ENCODE results near the gene CCDC14.

CCDC14 gene

DNA sequence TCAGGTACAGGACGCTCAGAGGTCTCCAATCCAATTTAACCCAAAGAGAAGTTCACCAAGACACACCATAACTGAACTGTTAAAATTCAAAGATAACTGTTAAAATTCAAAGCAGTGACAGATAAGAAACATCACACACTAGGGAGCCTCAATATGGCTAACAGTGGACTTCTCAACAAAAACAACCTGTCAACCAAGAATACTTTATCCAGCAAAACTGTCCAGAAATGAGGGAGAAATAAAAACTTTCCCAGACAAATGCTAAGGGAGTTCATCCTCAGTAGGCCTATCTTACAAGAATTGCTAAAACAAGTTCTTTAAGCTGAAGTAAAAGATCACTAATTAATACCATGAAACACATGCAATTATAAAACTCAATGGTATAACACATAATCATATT, 40.6 kb downstream of the CCDC14 start:
- Histone ChIP-seq H3K4me3 (ENCODE audit: low read length) (no peak overlapping the region), H3K4me1 (ENCODE audit: control insufficient read depth, low read length) (no peaks in the 10 kb centered on the region), H3K9me3 (ENCODE audit: control insufficient read depth, insufficient read depth, low read length) (peaks cover 4% of the 10 kb centered on the region; the same call in 1 of the 2 replicates), H3F3A (ENCODE audit: control insufficient read depth, insufficient read depth) (no peaks in the 10 kb centered on the region), H4K20me1 (ENCODE audit: control insufficient read depth, insufficient read depth, low read depth, low read length) (no peaks in the 10 kb centered on the region), H3K9me2 (replicated peaks; ENCODE audit: control insufficient read depth, low read length) (no peaks in the 10 kb centered on the region), H3K27me3 (ENCODE audit: control insufficient read depth, low read length) (no peaks in the 10 kb centered on the region), H3K79me2 (ENCODE audit: control insufficient read depth, low read length) (no peaks in the 10 kb centered on the region), H3K36me3 (ENCODE audit: control insufficient read depth, low read length) (peaks cover 39% of the 10 kb centered on the region), H3K27ac (ENCODE audit: low read depth, low read length) (no peak overlapping the region), H3K4me2 (ENCODE audit: low read length) (no peak overlapping the region)
- TF ChIP-seq, protein P1, sequence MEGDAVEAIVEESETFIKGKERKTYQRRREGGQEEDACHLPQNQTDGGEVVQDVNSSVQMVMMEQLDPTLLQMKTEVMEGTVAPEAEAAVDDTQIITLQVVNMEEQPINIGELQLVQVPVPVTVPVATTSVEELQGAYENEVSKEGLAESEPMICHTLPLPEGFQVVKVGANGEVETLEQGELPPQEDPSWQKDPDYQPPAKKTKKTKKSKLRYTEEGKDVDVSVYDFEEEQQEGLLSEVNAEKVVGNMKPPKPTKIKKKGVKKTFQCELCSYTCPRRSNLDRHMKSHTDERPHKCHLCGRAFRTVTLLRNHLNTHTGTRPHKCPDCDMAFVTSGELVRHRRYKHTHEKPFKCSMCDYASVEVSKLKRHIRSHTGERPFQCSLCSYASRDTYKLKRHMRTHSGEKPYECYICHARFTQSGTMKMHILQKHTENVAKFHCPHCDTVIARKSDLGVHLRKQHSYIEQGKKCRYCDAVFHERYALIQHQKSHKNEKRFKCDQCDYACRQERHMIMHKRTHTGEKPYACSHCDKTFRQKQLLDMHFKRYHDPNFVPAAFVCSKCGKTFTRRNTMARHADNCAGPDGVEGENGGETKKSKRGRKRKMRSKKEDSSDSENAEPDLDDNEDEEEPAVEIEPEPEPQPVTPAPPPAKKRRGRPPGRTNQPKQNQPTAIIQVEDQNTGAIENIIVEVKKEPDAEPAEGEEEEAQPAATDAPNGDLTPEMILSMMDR (IDR thresholded peaks at IDR 0.05; ENCODE audit: low read depth, low read length, poor library complexity, severe bottlenecking): no peak
- no peak for TF ChIP-seq EZH2phosphoT487 (IDR thresholded peaks at IDR 0.05; ENCODE audit: borderline replicate concordance, low read length)

DNA sequence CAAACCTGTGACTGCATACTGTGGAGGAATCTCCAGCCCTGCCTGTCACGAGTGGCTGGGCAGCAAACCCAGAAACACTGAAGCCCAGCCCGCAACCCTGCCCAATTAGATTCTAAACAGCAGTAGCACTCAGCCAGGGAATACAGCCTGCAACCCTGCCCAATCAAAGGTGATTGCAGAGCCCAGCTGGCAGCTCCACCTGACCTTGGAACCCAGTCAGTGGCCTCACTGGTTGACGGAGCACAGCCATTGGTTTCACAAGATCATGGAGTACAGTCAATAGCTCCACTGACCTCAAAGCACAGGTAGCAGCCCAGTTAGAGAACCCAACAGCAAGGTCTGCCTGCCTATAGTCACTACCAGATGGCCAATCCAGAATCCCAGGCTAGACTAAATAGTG, 41.7 kb downstream of the CCDC14 start:
- H3K79me2 ChIP-seq (ENCODE audit: control insufficient read depth, low read length): no peaks in the 10 kb centered on the region
- no peaks in the 10 kb centered on the region for H3K4me1 ChIP-seq (ENCODE audit: control insufficient read depth, low read length)
- H3F3A ChIP-seq (ENCODE audit: control insufficient read depth, insufficient read depth): no peaks in the 10 kb centered on the region
- H3K36me3 ChIP-seq (ENCODE audit: control insufficient read depth, low read length): peaks cover 42% of the 10 kb centered on the region
- H3K27ac ChIP-seq (ENCODE audit: low read depth, low read length): no peak overlapping the region
- peaks cover 4% of the 10 kb centered on the region; the same call in 1 of the 2 replicates for H3K9me3 ChIP-seq (ENCODE audit: control insufficient read depth, insufficient read depth, low read length)
- H4K20me1 ChIP-seq (ENCODE audit: control insufficient read depth, insufficient read depth, low read depth, low read length): no peaks in the 10 kb centered on the region
- no peaks in the 10 kb centered on the region for H3K9me2 ChIP-seq (replicated peaks; ENCODE audit: control insufficient read depth, low read length)
- no peak overlapping the region for H3K4me3 ChIP-seq (ENCODE audit: low read length)
- H3K27me3 ChIP-seq (ENCODE audit: control insufficient read depth, low read length): no peaks in the 10 kb centered on the region
- H3K4me2 ChIP-seq (ENCODE audit: low read length): no peak overlapping the region
- TF ChIP-seq, protein P1 (IDR thresholded peaks at IDR 0.05; ENCODE audit: low read depth, low read length, poor library complexity, severe bottlenecking): no peak
- no peak for TF ChIP-seq EZH2phosphoT487 (IDR thresholded peaks at IDR 0.05; ENCODE audit: borderline replicate concordance, low read length)

DNA sequence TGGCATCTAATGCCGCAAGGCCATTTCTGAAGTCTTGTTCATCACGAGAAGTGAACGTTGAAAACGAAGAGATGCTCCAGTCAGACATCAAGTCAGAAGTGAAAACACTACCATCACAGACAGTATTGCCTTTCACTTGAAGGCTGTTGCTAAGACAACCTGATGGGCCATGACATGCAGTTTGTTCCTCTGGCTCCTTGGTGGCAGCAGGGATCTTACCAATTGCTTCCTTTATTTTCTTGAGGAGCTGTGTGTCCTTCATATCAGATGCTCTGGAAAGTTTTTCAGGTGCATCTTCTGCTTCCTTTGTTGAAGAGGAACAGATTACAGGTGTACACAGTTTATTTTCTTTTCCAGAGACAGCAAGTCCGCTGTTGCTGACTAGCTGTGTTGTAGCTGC, 46.2 kb downstream of the CCDC14 start:
- no peak overlapping the region for H3K4me2 ChIP-seq (ENCODE audit: low read length)

More for the DNA sequence above, 46.2 kb downstream of the CCDC14 start:
- no peaks in the 10 kb centered on the region for H3K79me2 ChIP-seq (ENCODE audit: control insufficient read depth, low read length)
- no peaks in the 10 kb centered on the region for H4K20me1 ChIP-seq (ENCODE audit: control insufficient read depth, insufficient read depth, low read depth, low read length)
- H3K4me3 ChIP-seq (ENCODE audit: low read length): no peak overlapping the region
- H3F3A ChIP-seq (ENCODE audit: control insufficient read depth, insufficient read depth): no peaks in the 10 kb centered on the region
- no peaks in the 10 kb centered on the region for H3K4me1 ChIP-seq (ENCODE audit: control insufficient read depth, low read length)
- H3K9me3 ChIP-seq (ENCODE audit: control insufficient read depth, insufficient read depth, low read length): no peaks in the 10 kb centered on the region
- H3K27ac ChIP-seq (ENCODE audit: low read depth, low read length): no peak overlapping the region
- H3K27me3 ChIP-seq (ENCODE audit: control insufficient read depth, low read length): no peaks in the 10 kb centered on the region
- peaks cover 19% of the 10 kb centered on the region for H3K36me3 ChIP-seq (ENCODE audit: control insufficient read depth, low read length)
- no peaks in the 10 kb centered on the region for H3K9me2 ChIP-seq (replicated peaks; ENCODE audit: control insufficient read depth, low read length)
- TF ChIP-seq, protein P1 (IDR thresholded peaks at IDR 0.05; ENCODE audit: low read depth, low read length, poor library complexity, severe bottlenecking): no peak
- TF ChIP-seq EZH2phosphoT487 (IDR thresholded peaks at IDR 0.05; ENCODE audit: borderline replicate concordance, low read length): no peak

Measured in DOHH2 (cell line).